ENCODE data around the gene MPPED2. TPM values are rescaled to one million over a fixed set of nuclear protein-coding genes. Genes with fewer than 3 reads are reported as not detected.

The MPPED2 gene
- total RNA-seq, 1 experiment from 2014 or later = 2.4 TPM

- no peak for TF ChIP-seq ZNF232 (CRISPR knock-in tag; IDR thresholded peaks at IDR 0.05)
- TF ChIP-seq NR2C2 (CRISPR knock-in tag; IDR thresholded peaks at IDR 0.05) = no peak
- TF ChIP-seq NR3C1 (CRISPR knock-in tag; conservative IDR thresholded peaks at IDR 0.05; ENCODE audit: low read depth) = no peak
These were observed 3.4 kb downstream of the MPPED2 start (continued) for GRCh38 chr11:30582726-30583125.

GRCh38 chr11:30581675-30582074 lies 4.5 kb downstream of the MPPED2 start:
- Mint-ChIP-seq H3K27ac (no peak overlapping the region), H3K9me3 (no peaks in the 10 kb centered on the region), H3K27me3 (ENCODE audit: low read depth) (peaks cover 46% of the 10 kb centered on the region), H3K4me1 (peaks cover 21% of the 10 kb centered on the region), H3K4me3 (no peak overlapping the region), H3K36me3 (peaks cover 15% of the 10 kb centered on the region)
- ChIA-PET POLR2A (no interaction called here), CTCF (no interaction called here)
- ATAC-seq (no peak), DNase-seq (ENCODE audit: low spot score) (no peak)
- TF ChIP-seq GTF2I (CRISPR knock-in tag; conservative IDR thresholded peaks at IDR 0.05) (no peak), FOXK1 (CRISPR knock-in tag; IDR thresholded peaks at IDR 0.05) (no peak), PRDM15 (CRISPR knock-in tag; IDR thresholded peaks at IDR 0.05) (no peak), NR3C1 (CRISPR knock-in tag; conservative IDR thresholded peaks at IDR 0.05; ENCODE audit: low read depth) (no peak), NFATC4 (CRISPR knock-in tag; IDR thresholded peaks at IDR 0.05) (no peak), ZNF232 (CRISPR knock-in tag; IDR thresholded peaks at IDR 0.05) (no peak), ARID4B (CRISPR knock-in tag; IDR thresholded peaks at IDR 0.05; ENCODE audit: borderline replicate concordance) (no peak), HMGXB4 (CRISPR knock-in tag; IDR thresholded peaks at IDR 0.05) (no peak), ZBTB43 (CRISPR knock-in tag; IDR thresholded peaks at IDR 0.05) (no peak), MYBL2 (CRISPR knock-in tag; IDR thresholded peaks at IDR 0.05) (no peak), PRRX2 (CRISPR knock-in tag; IDR thresholded peaks at IDR 0.05) (no peak), SP1 (CRISPR knock-in tag; conservative IDR thresholded peaks at IDR 0.05) (no peak), ETV6 (CRISPR knock-in tag; IDR thresholded peaks at IDR 0.05) (no peak), TEAD1 (CRISPR knock-in tag; IDR thresholded peaks at IDR 0.05) (no peak)
